GM18508 (cell line): ENCODE measurements around the gene MSRB3.

Experiments used
- ATAC-seq: cut with Tn5 transposase; IDR thresholded peaks from one replicate; pipeline ENCODE4 v1.9.1; 2021; ENCODE audit warnings: moderate number of reproducible peaks; ENCODE audit not compliant: insufficient read depth, unreplicated experiment

MSRB3 gene

GRCh38 chr12:65324056-65324455, 45.6 kb downstream of the MSRB3 start:
- no peak for ATAC-seq

DNA sequence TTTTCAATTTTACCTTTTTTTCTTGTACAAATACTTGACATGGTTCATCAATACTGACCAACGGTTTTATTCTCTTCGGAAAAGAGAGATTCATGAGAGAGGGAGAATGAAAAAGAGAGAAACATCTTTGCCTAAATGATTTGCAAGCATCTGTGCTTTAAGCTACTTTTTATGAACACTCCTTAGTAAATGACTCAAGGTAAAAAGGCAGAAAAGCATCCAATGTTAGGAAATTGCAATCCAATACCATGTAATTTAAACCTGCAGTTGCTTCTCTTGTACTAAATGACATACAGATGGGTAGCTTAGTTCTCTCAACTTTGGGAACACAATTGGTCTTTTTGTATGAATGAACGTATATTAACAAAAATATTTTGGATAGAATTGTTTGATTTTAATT, 46.1 kb downstream of the MSRB3 start:
- no peak for ATAC-seq

GRCh38 chr12:65325183-65325582, 46.7 kb downstream of the MSRB3 start:
- ATAC-seq = no peak

- ATAC-seq = no peak
Measured at GRCh38 chr12:65326616-65327015, 48.1 kb downstream of the MSRB3 start.

DNA sequence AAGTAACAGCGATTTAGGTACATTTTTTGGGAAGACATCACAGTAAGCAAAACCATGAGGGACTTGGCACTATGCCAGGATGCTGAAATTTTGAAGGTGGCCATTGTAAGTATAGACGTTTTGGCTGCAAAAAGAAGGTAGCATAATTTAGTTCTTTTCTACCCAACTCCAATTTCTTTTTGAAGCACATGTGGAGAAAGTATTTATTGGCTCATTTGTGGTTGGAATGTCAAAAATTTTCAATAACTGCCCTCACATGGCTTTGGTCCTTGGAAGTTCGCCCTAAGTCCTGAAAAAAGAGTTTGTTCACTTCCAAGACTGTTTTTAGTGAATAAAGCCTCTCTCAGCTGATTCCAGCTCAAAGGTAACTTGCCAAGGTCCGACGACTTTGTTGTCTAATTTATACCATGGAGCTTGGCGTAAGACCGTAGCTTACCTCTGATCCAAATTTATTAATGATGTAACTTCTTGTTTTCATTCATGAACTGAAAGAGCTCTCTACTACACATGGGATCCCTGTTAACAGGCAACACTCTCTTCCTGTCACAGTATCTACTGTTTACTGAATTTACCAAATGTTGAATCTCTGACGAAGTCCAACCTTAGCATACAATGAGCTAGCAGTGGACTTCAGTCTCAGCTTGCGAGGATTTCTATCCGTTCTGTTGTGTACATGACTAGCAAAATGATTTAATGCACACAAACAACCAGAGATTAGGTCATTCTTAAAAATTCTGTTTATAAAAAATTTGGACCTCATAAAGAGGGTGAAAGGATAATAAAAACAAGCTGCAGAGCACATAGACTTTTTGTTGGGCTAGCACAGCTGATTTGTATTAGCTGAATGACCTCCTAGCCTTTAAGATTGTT, 49.0 kb downstream of the MSRB3 start:
- ATAC-seq = no peak

- ATAC-seq = no peak
Measured at GRCh38 chr12:65329721-65330120, 51.2 kb downstream of the MSRB3 start.

DNA sequence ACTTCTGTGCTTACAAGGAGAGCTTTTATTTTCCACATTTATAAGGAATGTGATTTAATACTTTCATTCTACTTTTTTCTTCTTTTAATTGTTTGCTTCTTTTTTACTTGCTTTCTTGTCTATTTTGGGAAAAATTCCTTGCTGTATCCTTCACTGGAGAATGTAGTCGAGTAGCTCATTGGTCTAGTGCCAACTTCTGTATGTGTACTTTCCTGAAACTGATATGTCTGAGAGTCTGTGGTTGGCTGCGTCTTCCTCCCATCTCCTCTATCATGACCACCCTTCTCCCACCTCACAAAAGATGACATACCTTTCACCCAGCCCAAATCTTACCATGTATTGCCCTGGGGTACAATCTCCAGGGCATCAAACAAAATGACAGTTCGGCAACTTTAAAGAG, 51.8 kb downstream of the MSRB3 start:
- no peak for ATAC-seq

DNA sequence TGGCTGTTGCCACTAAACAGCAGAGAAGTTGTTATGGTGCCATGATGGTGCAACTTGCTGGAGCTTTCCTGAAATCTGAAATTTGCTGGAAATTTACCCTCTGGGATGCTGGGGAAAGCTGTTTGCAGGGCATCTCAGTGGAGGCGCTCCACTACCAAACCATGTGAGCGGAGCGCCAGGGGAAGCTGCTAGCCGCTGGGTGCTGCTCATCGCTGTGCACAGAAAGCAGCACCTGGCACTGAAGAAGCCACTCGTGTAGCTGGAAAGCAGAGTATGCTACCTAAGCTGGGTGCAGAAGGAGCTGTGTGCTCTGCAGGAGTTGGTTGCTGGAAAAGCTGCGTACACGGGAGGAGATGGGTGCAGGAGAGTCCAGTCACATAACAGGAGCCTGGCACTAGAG, 53.0 kb downstream of the MSRB3 start:
- ATAC-seq = no peak

- no peak for ATAC-seq
Measured at GRCh38 chr12:65333649-65334048, 55.2 kb downstream of the MSRB3 start.

GRCh38 chr12:65334521-65334920, 56.0 kb downstream of the MSRB3 start:
- ATAC-seq = no peak

DNA sequence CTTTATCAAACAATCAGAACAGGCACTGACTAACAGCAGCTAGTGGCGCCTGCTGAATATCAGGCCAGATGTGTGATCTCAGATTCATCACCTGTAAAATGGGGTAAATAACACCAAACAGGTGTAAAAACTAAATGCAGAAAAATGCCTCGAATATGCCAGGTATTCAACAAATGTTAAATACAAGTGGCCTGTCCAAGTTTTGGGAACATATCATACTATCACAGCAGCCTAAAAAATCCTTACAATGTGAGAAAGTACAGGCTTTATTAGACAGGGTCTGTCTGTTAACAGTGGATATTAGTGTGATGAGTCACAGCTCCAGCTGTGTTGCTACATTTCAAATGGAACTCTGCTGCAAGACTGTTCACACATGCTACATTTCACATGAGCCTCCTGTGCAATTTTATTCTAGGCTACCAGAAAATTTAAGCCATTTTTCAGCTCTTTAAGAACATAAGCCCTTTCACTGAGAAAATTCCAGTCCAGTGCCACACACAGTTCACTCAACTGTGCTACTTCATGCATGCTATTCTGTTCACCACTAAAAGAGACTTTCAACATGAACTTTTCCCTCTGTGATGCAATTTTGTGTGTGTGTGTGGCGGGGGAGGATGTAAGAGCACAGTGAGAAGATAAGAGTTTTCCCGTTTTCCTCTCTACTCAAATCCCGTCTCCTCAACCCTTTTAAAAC, 56.7 kb downstream of the MSRB3 start:
- ATAC-seq = no peak

- ATAC-seq = no peak
Measured at GRCh38 chr12:65335981-65336380, 57.5 kb downstream of the MSRB3 start.

DNA sequence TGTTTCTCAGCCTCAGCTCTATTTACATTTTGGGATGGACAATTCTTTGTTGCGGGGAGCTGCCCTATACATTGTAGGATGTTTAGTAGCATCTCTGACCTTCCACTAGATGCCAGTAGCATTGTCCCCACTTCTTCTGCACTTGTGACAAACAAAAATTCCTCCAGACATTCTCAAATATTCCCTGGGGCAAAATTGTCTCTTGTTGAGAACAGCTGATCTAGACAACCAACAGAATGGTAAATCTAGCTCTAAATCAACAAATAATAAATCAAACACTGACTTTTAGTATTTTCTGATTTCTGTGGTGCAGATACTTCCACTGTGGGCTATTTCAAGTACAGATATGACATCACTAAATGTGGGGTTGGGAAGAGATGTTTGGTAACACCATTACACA, 60.7 kb downstream of the MSRB3 start:
- ATAC-seq = no peak

GRCh38 chr12:65343230-65343629, 64.7 kb downstream of the MSRB3 start:
- no peak for ATAC-seq

DNA sequence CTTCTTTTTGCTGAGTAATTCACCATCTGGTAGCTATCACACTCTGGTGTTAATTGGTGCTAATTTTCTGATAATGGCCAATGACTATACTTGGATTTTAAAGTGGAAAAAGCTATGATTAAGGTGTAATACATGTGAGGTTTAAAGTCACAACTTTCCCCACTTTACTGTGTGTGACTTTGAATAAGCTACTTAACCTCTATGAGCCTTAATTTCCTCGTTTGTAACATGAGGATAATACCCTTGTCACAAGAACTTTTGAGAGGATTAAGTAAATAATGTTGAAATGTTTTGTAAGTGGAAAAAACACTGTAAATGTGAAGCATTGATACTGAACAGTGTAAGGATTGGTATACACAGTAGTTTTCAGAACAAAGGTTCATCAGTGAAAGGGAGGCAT, 65.3 kb downstream of the MSRB3 start:
- no peak for ATAC-seq

DNA sequence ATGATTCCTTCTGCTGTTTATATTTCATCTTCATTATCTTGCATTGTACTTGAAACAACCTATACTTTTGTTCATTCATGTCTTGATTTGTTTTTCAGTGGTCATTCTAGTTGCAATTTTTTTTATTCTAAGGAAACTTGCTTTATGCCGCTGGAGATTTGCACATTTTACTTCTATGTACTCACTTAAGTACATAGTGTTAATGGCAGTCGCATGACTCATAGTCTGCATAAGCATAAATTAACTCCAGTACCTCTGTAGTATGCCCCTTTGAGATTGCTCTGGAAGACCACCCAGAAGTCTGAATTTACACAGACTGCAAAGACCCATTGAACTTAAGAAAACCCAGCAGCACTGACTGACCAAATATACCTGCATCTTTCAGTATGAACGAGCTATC, 77.0 kb downstream of the MSRB3 start:
- ATAC-seq = no peak

GRCh38 chr12:65362234-65363031, 84.0 kb downstream of the MSRB3 start:
- ATAC-seq = no peak

DNA sequence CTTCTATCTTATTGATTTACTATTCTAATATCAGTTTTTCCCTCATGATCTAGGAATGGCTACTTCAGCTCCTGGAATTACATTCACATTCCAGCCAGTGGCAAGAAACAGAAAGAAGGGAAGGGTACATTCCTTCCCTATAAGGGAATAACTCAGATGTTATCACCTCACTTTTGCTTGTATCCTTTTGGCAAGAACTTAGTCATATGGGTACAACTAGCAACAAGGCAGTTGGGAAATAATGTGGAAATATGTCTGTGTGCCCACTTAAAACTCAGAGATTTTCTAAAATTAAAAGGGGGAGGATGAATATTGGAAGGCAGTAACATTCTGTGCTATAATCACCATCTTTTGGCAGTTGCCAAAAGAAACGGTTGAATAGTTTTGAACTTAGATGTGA, 85.6 kb downstream of the MSRB3 start:
- ATAC-seq = no peak

DNA sequence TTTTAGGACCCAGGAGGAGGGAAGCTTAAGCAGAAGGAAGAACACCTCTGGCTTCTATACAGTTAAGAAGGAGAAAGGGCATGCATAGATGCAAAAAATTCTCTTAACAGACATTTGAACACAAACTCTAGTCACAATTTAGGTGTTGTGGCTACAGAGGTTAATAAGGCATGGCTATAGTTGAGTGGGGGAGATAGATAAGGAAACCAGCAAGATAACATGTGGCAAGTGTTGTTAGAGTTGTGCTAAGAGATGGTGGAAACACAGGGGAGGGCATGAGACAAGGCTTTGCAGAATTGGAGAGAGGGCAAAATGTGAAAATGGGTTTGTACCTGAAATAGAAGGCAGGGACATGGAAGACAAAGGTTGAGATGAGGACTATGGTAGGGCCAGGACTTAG, 88.9 kb downstream of the MSRB3 start:
- no peak for ATAC-seq

- ATAC-seq = no peak
Measured at GRCh38 chr12:65368055-65368454, 89.6 kb downstream of the MSRB3 start.

DNA sequence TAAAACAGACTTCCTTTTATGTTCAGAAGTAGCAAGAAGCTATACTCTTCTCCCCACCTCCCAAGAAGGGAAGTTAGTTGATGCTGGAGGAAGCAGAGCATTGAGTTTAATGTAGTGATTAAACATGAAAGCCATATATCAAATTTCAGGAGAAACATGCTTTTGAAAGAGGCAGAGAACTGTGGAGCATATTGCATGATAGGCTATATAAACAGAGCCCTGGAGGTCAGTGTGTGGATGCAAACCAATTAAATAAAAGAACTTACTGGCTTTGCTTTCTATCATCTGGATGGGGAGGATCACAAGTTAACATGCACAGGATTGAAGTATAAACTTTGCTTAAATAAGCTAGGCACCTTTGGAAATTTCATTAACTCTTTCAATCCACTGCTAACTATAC, 94.1 kb downstream of the MSRB3 start:
- ATAC-seq = no peak
